Stomach (tissue), 4 donors: ENCODE measurements around the gene ZC3H10.

Source experiments
- CTCF ChIP-seq, 7 experiments: fragments of 450-650 bp in 4 of 7; fragments of 200-600 bp in 3 of 7; sonication (generic) in 3 of 7; IDR thresholded peaks; one replicate each; pipeline ENCODE4 v1.5.1; 2016 to 2019; ENCODE audit warnings: antibody characterized with exemption in 7 of 7, control low read depth in 2 of 7, mild to moderate bottlenecking in 1 of 7
- EP300 ChIP-seq: sonication (generic); formaldehyde crosslinking; IDR thresholded peaks from one replicate; pipeline ENCODE4 v1.6.1; 2017; ENCODE audit warnings: antibody characterized with exemption
- POLR2A ChIP-seq, 4 donors: fragments of 450-650 bp; IDR thresholded peaks; one replicate each; pipeline ENCODE4 v1.6.1; 2016; ENCODE audit warnings: antibody characterized with exemption in 4 of 4, control low read depth in 2 of 4, mild to moderate bottlenecking in 1 of 4, moderate library complexity in 1 of 4
- POLR2AphosphoS5 ChIP-seq, 3 donors: sonication (generic); formaldehyde crosslinking; IDR thresholded peaks; one replicate each; pipeline ENCODE4 v1.6.1; 2016; ENCODE audit warnings: antibody characterized with exemption in 3 of 3

GRCh38 chr12:56082967-56083366 is 35.1 kb upstream of the ZC3H10 start:
- TF ChIP-seq EP300 (no peak), CTCF (IDR thresholded peaks at IDR 0.05) (no peak), POLR2AphosphoS5 (IDR thresholded peaks at IDR 0.05) (no peak), POLR2A (IDR thresholded peaks at IDR 0.05) (no peak)
